IMR-90 (cell line): ENCODE data around the gene FOXA2. TPM values are rescaled to one million over a fixed set of nuclear protein-coding genes. Genes with fewer than 3 reads are reported as not detected.
A peak's percentile ranks its signal among the peaks of the same experiment; 100 is the strongest.

Source experiments
- ATAC-seq: fragments of 200-7000 bp; cut with Tn5 transposase; 2 replicates; pipeline ENCODE4 v1.9.1; 2020; ENCODE audit warnings: low read depth, mild to moderate bottlenecking, moderate library complexity
- BruUV-seq: library from RNA; stranded (reverse); fragments of 400-500 nt; replicated peaks from 2 replicates; lab custom pipeline; 2021; lab: Mats Ljungman, UMichigan
- CTCF ChIA-PET: fragments of 300-600 bp; formaldehyde crosslinking; extraction: SDS; loops from one replicate; lab custom pipeline; 2021; ENCODE audit warnings: antibody characterized with exemption; lab: Yijun Ruan, JAX
- POLR2A ChIA-PET: fragments of 300-600 bp; sonication (Branson Sonifier 250); formaldehyde crosslinking; loops from one replicate; lab custom pipeline; 2022; ENCODE audit warnings: antibody characterized with exemption; ENCODE audit not compliant: unreplicated experiment; lab: Charles Lee
- DNase-seq: peaks from one replicate; pipeline ENCODE4 v3.0.0; 2013
- H2AFZ ChIP-seq: replicated peaks from 2 replicates; pipeline ENCODE3; 2013; ENCODE audit warnings: low read length, mild to moderate bottlenecking; ENCODE audit not compliant: poor library complexity
- H2AK5ac ChIP-seq: 2 replicates; pipeline ENCODE4 v1.6.1; 2013; ENCODE audit warnings: low read depth, low read length, inconsistent platforms
- H2AK9ac ChIP-seq: replicated peaks from 2 replicates; pipeline ENCODE3; 2013; ENCODE audit warnings: mild to moderate bottlenecking, low read depth, low read length, moderate library complexity; ENCODE audit not compliant: poor library complexity
- H2BK120ac ChIP-seq: 2 replicates; pipeline ENCODE4 v1.6.1; 2013; ENCODE audit warnings: low read depth, low read length, inconsistent platforms
- H2BK15ac ChIP-seq: 3 replicates; pipeline ENCODE4 v1.6.1; 2013; ENCODE audit warnings: low read depth, low read length, inconsistent platforms
- H2BK20ac ChIP-seq: 2 replicates; pipeline ENCODE4 v1.6.1; 2013; ENCODE audit warnings: low read depth, mild to moderate bottlenecking, inconsistent platforms, low read length, moderate library complexity
- H2BK5ac ChIP-seq: 2 replicates; pipeline ENCODE4 v1.6.1; 2013; ENCODE audit warnings: mild to moderate bottlenecking, low read depth, low read length, inconsistent platforms; ENCODE audit not compliant: poor library complexity, severe bottlenecking
- H3K14ac ChIP-seq: replicated peaks from 2 replicates; pipeline ENCODE4 v1.6.1; 2013; ENCODE audit warnings: low read depth, low read length, inconsistent platforms
- H3K18ac ChIP-seq: 2 replicates; pipeline ENCODE4 v1.6.1; 2013; ENCODE audit warnings: low read depth, low read length, control low read depth
- H3K23ac ChIP-seq: 2 replicates; pipeline ENCODE4 v1.6.1; 2013; ENCODE audit warnings: low read depth, low read length, inconsistent platforms
- H3K27ac ChIP-seq: 2 replicates; pipeline ENCODE4 v1.5.1; 2013; ENCODE audit warnings: mild to moderate bottlenecking, control low read depth, low read length; ENCODE audit not compliant: insufficient read depth
- H3K27me3 ChIP-seq: 2 replicates; pipeline ENCODE4 v1.6.1; 2013; ENCODE audit warnings: low read length; ENCODE audit not compliant: control insufficient read depth, insufficient read depth
- H3K36me3 ChIP-seq: 2 replicates; pipeline ENCODE4 v1.6.1; 2013; ENCODE audit warnings: low read length, mixed read lengths; ENCODE audit not compliant: control insufficient read depth, insufficient read depth
- H3K4ac ChIP-seq: 2 replicates; pipeline ENCODE4 v1.6.1; 2013; ENCODE audit warnings: low read depth, low read length, inconsistent platforms
- H3K4me1 ChIP-seq: 2 replicates; pipeline ENCODE4 v1.6.1; 2013; ENCODE audit warnings: low read length, mixed read lengths; ENCODE audit not compliant: control insufficient read depth, insufficient read depth
- H3K4me2 ChIP-seq: 2 replicates; pipeline ENCODE4 v1.6.1; 2013; ENCODE audit warnings: low read depth, mild to moderate bottlenecking, control low read depth, low read length, moderate library complexity
- H3K4me3 ChIP-seq: 2 replicates; pipeline ENCODE4 v1.5.1; 2013; ENCODE audit warnings: low read depth, mild to moderate bottlenecking, control low read depth, low read length, moderate library complexity; ENCODE audit not compliant: insufficient read depth
- H3K56ac ChIP-seq: 2 replicates; pipeline ENCODE4 v1.6.1; 2013; ENCODE audit warnings: low read length, inconsistent platforms; ENCODE audit not compliant: insufficient read depth; ENCODE audit errors: extremely low read depth
- H3K79me1 ChIP-seq, 2 experiments: 2 replicates each; pipeline ENCODE4 v1.6.1; 2013; ENCODE audit warnings: low read length in 2 of 2, inconsistent platforms in 1 of 2, low read depth in 1 of 2
- H3K9ac ChIP-seq: 2 replicates; pipeline ENCODE4 v1.6.1; 2013; ENCODE audit warnings: low read depth, low read length, control low read depth
- H3K9me1 ChIP-seq: 2 replicates; pipeline ENCODE4 v1.6.1; 2013; ENCODE audit warnings: low read length, inconsistent platforms; ENCODE audit not compliant: insufficient read depth
- H3K9me3 ChIP-seq: 2 replicates; pipeline ENCODE4 v1.6.1; 2013; ENCODE audit warnings: low read length; ENCODE audit not compliant: control insufficient read depth, insufficient read depth
- H4K20me1 ChIP-seq: 2 replicates; pipeline ENCODE4 v1.6.1; 2013; ENCODE audit warnings: low read length, inconsistent platforms; ENCODE audit not compliant: insufficient read depth
- H4K5ac ChIP-seq: 2 replicates; pipeline ENCODE4 v1.6.1; 2013; ENCODE audit warnings: mild to moderate bottlenecking, low read depth, low read length, control low read depth
- H4K8ac ChIP-seq, 2 experiments: 2 replicates each; pipeline ENCODE4 v1.6.1; 2013; ENCODE audit warnings: low read depth in 2 of 2, low read length in 2 of 2, control low read depth in 1 of 2, inconsistent platforms in 1 of 2
- H4K91ac ChIP-seq: 2 replicates; pipeline ENCODE4 v1.6.1; 2013; ENCODE audit warnings: low read depth, low read length, inconsistent platforms; ENCODE audit not compliant: insufficient read depth
- BHLHE40 ChIP-seq: fragments of 150-350 bp; IDR thresholded peaks from 2 replicates; pipeline ENCODE4 v1.6.1; 2016; ENCODE audit warnings: mild to moderate bottlenecking, low read depth, low read length
- CHD1 ChIP-seq: IDR thresholded peaks from 2 replicates; pipeline ENCODE4 v1.6.1; 2012; ENCODE audit warnings: low read depth, low read length, improper control_type of control experiment
- CTCF ChIP-seq: conservative IDR thresholded peaks from 2 replicates; pipeline ENCODE4 v1.5.1; 2012; ENCODE audit warnings: mild to moderate bottlenecking, low read depth, low read length, improper control_type of control experiment
- ELK1 ChIP-seq: fragments of 150-350 bp; IDR thresholded peaks from 2 replicates; pipeline ENCODE4 v1.6.1; 2016; ENCODE audit warnings: low read depth, mild to moderate bottlenecking, low read length, moderate library complexity, borderline replicate concordance
- FOS ChIP-seq: fragments of 150-350 bp; IDR thresholded peaks from 2 replicates; pipeline ENCODE4 v1.6.1; 2016; ENCODE audit warnings: low read depth, low read length
- MAFK ChIP-seq: IDR thresholded peaks from 2 replicates; pipeline ENCODE4 v1.6.1; 2012; ENCODE audit warnings: low read depth, low read length, improper control_type of control experiment
- MAZ ChIP-seq: IDR thresholded peaks from 2 replicates; pipeline ENCODE4 v1.6.1; 2012; ENCODE audit warnings: low read depth, mild to moderate bottlenecking, low read length, improper control_type of control experiment, moderate library complexity, borderline replicate concordance
- MXI1 ChIP-seq: IDR thresholded peaks from 2 replicates; pipeline ENCODE4 v1.6.1; 2012; ENCODE audit warnings: low read depth, mild to moderate bottlenecking, low read length, moderate library complexity, borderline replicate concordance
- NFE2L2 ChIP-seq: fragments of 150-350 bp; IDR thresholded peaks from 2 replicates; pipeline ENCODE4 v1.6.1; 2016; ENCODE audit warnings: low read depth, mild to moderate bottlenecking, low read length
- POLR2A ChIP-seq: IDR thresholded peaks from 2 replicates; pipeline ENCODE4 v1.6.1; 2012; ENCODE audit warnings: mild to moderate bottlenecking, low read depth, low read length
- RAD21 ChIP-seq: IDR thresholded peaks from 2 replicates; pipeline ENCODE4 v1.6.1; 2012; ENCODE audit warnings: low read length, improper control_type of control experiment
- RCOR1 ChIP-seq: IDR thresholded peaks from 2 replicates; pipeline ENCODE4 v1.6.1; 2012; ENCODE audit warnings: mild to moderate bottlenecking, low read length, improper control_type of control experiment; ENCODE audit not compliant: insufficient replicate concordance
- RFX5 ChIP-seq: IDR thresholded peaks from 2 replicates; pipeline ENCODE4 v1.8.0; 2012; ENCODE audit warnings: low read depth, mild to moderate bottlenecking, low read length, moderate library complexity
- SMC3 ChIP-seq: fragments of 150-350 bp; IDR thresholded peaks from 2 replicates; pipeline ENCODE4 v1.6.1; 2016; ENCODE audit warnings: low read depth, mild to moderate bottlenecking, antibody characterized with exemption, low read length, moderate library complexity
- USF2 ChIP-seq: fragments of 150-350 bp; IDR thresholded peaks from 2 replicates; pipeline ENCODE4 v1.6.1; 2017; ENCODE audit warnings: mild to moderate bottlenecking, antibody characterized with exemption, low read length, low read depth
- WGBS, 2 experiments: methylation state at CpG; one replicate each; pipeline versions ENCODE4 v1.1.5 to v1.1.7; 2013; ENCODE audit warnings: missing lambda C conversion rate in 2 of 2; ENCODE audit not compliant: insufficient read length in 1 of 2; ENCODE audit errors: extremely low coverage in 2 of 2; 5-methylcytosine and 5-hydroxymethylcytosine counted together
- dilution Hi-C: fragments of 300-500 bp; cut with HindIII; formaldehyde crosslinking; loops from one replicate; pipeline ENCODE4 v1.14.3; 2018; ENCODE audit warnings: low sequenced_read_pairs; ENCODE audit not compliant: unreplicated experiment
- in situ Hi-C: fragments of 300-500 bp; cut with MboI; formaldehyde crosslinking; loops from 3 replicates; pipeline ENCODE4 v1.14.3; 2019; ENCODE audit warnings: low sequenced_read_pairs, inconsistent platforms, mixed read lengths
- intact Hi-C: fragments of 100-400 bp; cut with micrococcal nuclease; formaldehyde crosslinking; loops from 2 replicates; pipeline ENCODE4 v1.10.0; 2022
- polyA plus RNA-seq, 3 experiments: library from polyadenylated mRNA; depleted of rRNA; stranded (reverse); fragments of >200 nt; gene quantifications; 2 replicates each; pipeline ENCODE4 v1.2.3, GENCODE V29; 2012; ENCODE audit warnings: low replicate concordance in 1 of 3
- total RNA-seq: library from RNA; depleted of rRNA; stranded (reverse); fragments of >200 nt; gene quantifications from 2 replicates; pipeline ENCODE4 v1.2.3, GENCODE V29; 2012

FOXA2 gene
- total and polyA plus RNA-seq, 2 of the 4 experiments (the other 2 are of a cell fraction) = not detected

GRCh38 chr20:22623211-22623610, 38.8 kb upstream of the FOXA2 start:
- Histone ChIP-seq H3K79me1 (no peaks in the 10 kb centered on the region), H2AFZ (peak overlapping the region; percentile 3), H4K91ac (no peak overlapping the region), H3K9ac (no peak overlapping the region), H4K5ac (no peak overlapping the region), H2BK15ac (no peak overlapping the region), H3K18ac (no peak overlapping the region), H3K23ac (no peak overlapping the region), H3K9me1 (no peaks in the 10 kb centered on the region), H2BK20ac (no peak overlapping the region), H2AK9ac (no peak overlapping the region), H3K36me3 (no peaks in the 10 kb centered on the region), H3K4me1 (no peaks in the 10 kb centered on the region), H3K56ac (no peak overlapping the region), H4K20me1 (no peaks in the 10 kb centered on the region), H3K4me3 (no peak overlapping the region), H2BK5ac (no peak overlapping the region), H4K8ac (no peak overlapping the region), H3K4ac (no peak overlapping the region), H3K9me3 (no peaks in the 10 kb centered on the region), H3K27me3 (no peaks in the 10 kb centered on the region), H3K14ac (no peak overlapping the region), H2AK5ac (no peak overlapping the region), H2BK120ac (no peak overlapping the region), H3K27ac (no peak overlapping the region), H3K4me2 (no peak overlapping the region)
- ChIA-PET POLR2A (no interaction called here), CTCF (no interaction called here)
- intact Hi-C loops (no loop called here), dilution Hi-C loops (no loop called here), in situ Hi-C loops (no loop called here)
- TF ChIP-seq CHD1 (no peak), POLR2A (no peak), CTCF (no peak), FOS (no peak), ELK1 (no peak), MXI1 (no peak), MAFK (no peak), RAD21 (no peak), NFE2L2 (no peak), RCOR1 (no peak), BHLHE40 (no peak), USF2 (no peak), RFX5 (no peak), MAZ (no peak), SMC3 (no peak)
- WGBS, 2 experiments = no CpG with 5 or more reads among the region's 6 CpGs
- ATAC-seq = no peak
- DNase-seq = peak; percentile 0
- no TSS peak for BruUV-seq
